Fibroblast of lung (primary cell): ENCODE measurements around the gene PPP1R1A.

Source experiments
- EZH2 ChIP-seq: IDR thresholded peaks from 2 replicates; pipeline ENCODE4 v1.5.1; 2012; ENCODE audit warnings: low read length, control low read depth, mild to moderate bottlenecking; ENCODE audit errors: missing control alignments
- TF ChIP-seq, protein P1 (sequence below), 2 donors: IDR thresholded peaks in 1 of 2; conservative IDR thresholded peaks in 1 of 2; 1 replicate in 1 of 2; 2 replicates in 1 of 2; pipeline ENCODE4 v1.5.1; 2011 to 2012; ENCODE audit warnings: low read length in 2 of 2, control low read depth in 1 of 2, inconsistent platforms in 1 of 2, low read depth in 1 of 2, mild to moderate bottlenecking in 1 of 2

DNA sequence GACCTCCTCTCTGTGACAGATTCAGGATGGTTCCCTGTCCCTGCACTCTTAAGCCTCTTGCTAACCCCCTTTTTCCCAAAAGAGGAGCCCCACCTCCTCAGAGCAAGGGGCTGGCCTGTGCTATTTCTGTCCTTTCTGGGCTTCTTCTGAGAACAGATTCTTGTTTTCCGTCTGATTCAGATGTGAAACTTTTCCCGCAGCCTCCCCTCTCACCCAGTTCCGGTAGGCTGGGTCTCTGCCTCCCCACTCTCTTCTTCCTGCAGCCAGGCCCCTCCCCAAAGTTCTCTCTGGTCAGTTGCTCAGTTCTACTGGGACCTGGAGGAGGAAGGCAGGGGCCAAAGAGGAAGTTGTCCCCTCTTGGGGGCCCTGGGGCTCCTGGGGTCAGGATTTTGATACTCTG, 27.3 kb downstream of the PPP1R1A start:
- TF ChIP-seq, protein P1, sequence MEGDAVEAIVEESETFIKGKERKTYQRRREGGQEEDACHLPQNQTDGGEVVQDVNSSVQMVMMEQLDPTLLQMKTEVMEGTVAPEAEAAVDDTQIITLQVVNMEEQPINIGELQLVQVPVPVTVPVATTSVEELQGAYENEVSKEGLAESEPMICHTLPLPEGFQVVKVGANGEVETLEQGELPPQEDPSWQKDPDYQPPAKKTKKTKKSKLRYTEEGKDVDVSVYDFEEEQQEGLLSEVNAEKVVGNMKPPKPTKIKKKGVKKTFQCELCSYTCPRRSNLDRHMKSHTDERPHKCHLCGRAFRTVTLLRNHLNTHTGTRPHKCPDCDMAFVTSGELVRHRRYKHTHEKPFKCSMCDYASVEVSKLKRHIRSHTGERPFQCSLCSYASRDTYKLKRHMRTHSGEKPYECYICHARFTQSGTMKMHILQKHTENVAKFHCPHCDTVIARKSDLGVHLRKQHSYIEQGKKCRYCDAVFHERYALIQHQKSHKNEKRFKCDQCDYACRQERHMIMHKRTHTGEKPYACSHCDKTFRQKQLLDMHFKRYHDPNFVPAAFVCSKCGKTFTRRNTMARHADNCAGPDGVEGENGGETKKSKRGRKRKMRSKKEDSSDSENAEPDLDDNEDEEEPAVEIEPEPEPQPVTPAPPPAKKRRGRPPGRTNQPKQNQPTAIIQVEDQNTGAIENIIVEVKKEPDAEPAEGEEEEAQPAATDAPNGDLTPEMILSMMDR (conservative IDR thresholded peaks at IDR 0.05 in 1 of 2, IDR thresholded peaks at IDR 0.05 in 1 of 2; ENCODE audit: low read depth in 1 of 2, low read length in 2 of 2) = no peak
- no peak for TF ChIP-seq EZH2
